Ovary (tissue), 3 donors: ENCODE data around the gene SIGLEC6.

ENCODE experiments used
- CTCF ChIP-seq, 3 donors: fragments of 450-650 bp in 2 of 3; fragments of 200-600 bp in 1 of 3; IDR thresholded peaks; one replicate each; pipeline versions ENCODE4 v1.5.1 to v1.8.0; 2016 to 2022; ENCODE audit warnings: antibody characterized with exemption in 3 of 3, mild to moderate bottlenecking in 1 of 3
- EP300 ChIP-seq: sonication (generic); formaldehyde crosslinking; IDR thresholded peaks from one replicate; pipeline ENCODE4 v1.6.1; 2017; ENCODE audit warnings: antibody characterized with exemption
- POLR2A ChIP-seq: fragments of 450-650 bp; IDR thresholded peaks from one replicate; pipeline ENCODE4 v1.6.1; 2017; ENCODE audit warnings: antibody characterized with exemption, mild to moderate bottlenecking, moderate library complexity
- donor health status: DM: no; HTN: no; CAD: no.

- no peak for TF ChIP-seq CTCF (IDR thresholded peaks at IDR 0.05)
- TF ChIP-seq EP300 = no peak
- no peak for TF ChIP-seq POLR2A
These were observed 16.8 kb upstream of the SIGLEC6 start for GRCh38 chr19:51548213-51548651.
